H1 (cell line): Measurements from ENCODE around the gene AIPL1.

ENCODE experiments used
- BACH1 ChIP-seq: IDR thresholded peaks from 2 replicates; pipeline ENCODE4 v1.6.1; 2012; ENCODE audit warnings: low read length, improper control_type of control experiment
- CTCF ChIP-seq, 3 experiments: IDR thresholded peaks; 1 replicate in 2 of 3; 2 replicates in 1 of 3; pipeline versions ENCODE4 v1.5.1 to v1.6.1; 2011; ENCODE audit warnings: low read length in 3 of 3, mild to moderate bottlenecking in 3 of 3, inconsistent platforms in 2 of 3, low read depth in 1 of 3, moderate library complexity in 1 of 3; ENCODE audit not compliant: insufficient read depth in 1 of 3; ENCODE audit errors: control extremely low read depth in 1 of 3
- E2F6 ChIP-seq: IDR thresholded peaks from 2 replicates; pipeline ENCODE4 v1.6.1; 2012; ENCODE audit warnings: inconsistent platforms
- KDM5A ChIP-seq: fragments of 200-600 bp; IDR thresholded peaks from 2 replicates; pipeline ENCODE4 v1.7.1; 2012; ENCODE audit warnings: mild to moderate bottlenecking, low read length, inconsistent platforms, mixed read lengths
- RFX5 ChIP-seq: IDR thresholded peaks from 2 replicates; pipeline ENCODE4 v1.6.1; 2011; ENCODE audit warnings: low read depth, low read length, improper control_type of control experiment, borderline replicate concordance

DNA sequence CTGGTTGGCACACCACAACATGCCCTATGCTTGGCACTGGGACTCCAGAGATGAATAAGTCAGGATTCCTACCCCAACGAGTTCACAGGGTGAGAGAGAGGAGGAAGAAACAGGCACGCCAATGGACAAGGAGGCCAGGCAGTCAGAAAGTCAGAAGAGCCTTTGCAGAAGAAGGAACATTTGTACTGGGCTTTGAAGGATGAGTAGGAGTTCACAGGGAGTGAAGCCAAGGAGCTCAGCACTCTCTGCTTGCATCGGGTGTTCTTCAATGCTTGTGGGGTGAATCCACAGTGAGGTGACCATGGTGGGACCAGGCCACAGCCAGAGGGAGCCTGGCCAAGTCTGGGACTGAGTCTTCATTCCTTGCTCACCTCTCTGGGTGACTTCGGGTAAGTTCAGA lies 47.5 kb downstream of the AIPL1 start:
- TF ChIP-seq CTCF (IDR thresholded peaks at IDR 0.05; ENCODE audit: control extremely low read depth in 1 of 3, insufficient read depth in 1 of 3, low read depth in 1 of 3, low read length in 3 of 3) (no peak), E2F6 (no peak), KDM5A (no peak), RFX5 (no peak), BACH1 (no peak)
